Ovary (tissue), 3 donors: ENCODE results near the gene VHLL.

Experiments
- CTCF ChIP-seq, 3 donors: fragments of 450-650 bp in 2 of 3; fragments of 200-600 bp in 1 of 3; IDR thresholded peaks; one replicate each; pipeline versions ENCODE4 v1.5.1 to v1.8.0; 2016 to 2022; ENCODE audit warnings: antibody characterized with exemption in 3 of 3, mild to moderate bottlenecking in 1 of 3
- EP300 ChIP-seq: sonication (generic); formaldehyde crosslinking; IDR thresholded peaks from one replicate; pipeline ENCODE4 v1.6.1; 2017; ENCODE audit warnings: antibody characterized with exemption
- POLR2A ChIP-seq: fragments of 450-650 bp; IDR thresholded peaks from one replicate; pipeline ENCODE4 v1.6.1; 2017; ENCODE audit warnings: antibody characterized with exemption, mild to moderate bottlenecking, moderate library complexity
- donor health status: DM: no; HTN: no; CAD: no.

GRCh38 chr1:156259805-156260204 is 39.3 kb downstream of the VHLL start:
- TF ChIP-seq EP300 (no peak), POLR2A (no peak), CTCF (IDR thresholded peaks at IDR 0.05) (no peak)
